ENCODE results near the gene TMEM191B.
"Not testable (repeated sequence)": the region's sequence is repeated elsewhere in the genome, so short reads cannot be mapped to it uniquely, and the experiment has no call there.

Gene TMEM191B

GRCh38 chr22:18534315-18534714 lies 6.7 kb downstream of the TMEM191B start:
- H3K9me3 ChIP-seq (ENCODE audit: insufficient read depth, low read depth, low read length); H3K4me3 ChIP-seq (ENCODE audit: low read length); H3K9ac ChIP-seq (ENCODE audit: low read depth, low read length); H3K36me3 ChIP-seq (ENCODE audit: insufficient read depth, low read length); H3K27me3 ChIP-seq (ENCODE audit: insufficient read depth, low read length); H3K27ac ChIP-seq (ENCODE audit: low read depth, low read length); H3K4me1 ChIP-seq (ENCODE audit: insufficient read depth, low read length): not testable (repeated sequence)
- WGBS = no CpG with 5 or more reads among the region's 12 CpGs

GRCh38 chr22:18539994-18540393 lies 12.4 kb downstream of the TMEM191B start:
- H3K4me3 ChIP-seq (ENCODE audit: low read length); H3K9me3 ChIP-seq (ENCODE audit: insufficient read depth, low read depth, low read length); H3K9ac ChIP-seq (ENCODE audit: low read depth, low read length); H3K27ac ChIP-seq (ENCODE audit: low read depth, low read length); H3K4me1 ChIP-seq (ENCODE audit: insufficient read depth, low read length); H3K36me3 ChIP-seq (ENCODE audit: insufficient read depth, low read length); H3K27me3 ChIP-seq (ENCODE audit: insufficient read depth, low read length): not testable (repeated sequence)
- 95% methylated on average over 5 of the region's 6 CpGs for WGBS

- H3K36me3 ChIP-seq (ENCODE audit: insufficient read depth, low read length); H3K27me3 ChIP-seq (ENCODE audit: insufficient read depth, low read length); H3K4me3 ChIP-seq (ENCODE audit: low read length); H3K27ac ChIP-seq (ENCODE audit: low read depth, low read length); H3K9ac ChIP-seq (ENCODE audit: low read depth, low read length); H3K4me1 ChIP-seq (ENCODE audit: insufficient read depth, low read length); H3K9me3 ChIP-seq (ENCODE audit: insufficient read depth, low read depth, low read length): not testable (repeated sequence)
- no CpG with 5 or more reads among the region's 11 CpGs for WGBS
These were observed 15.8 kb downstream of the TMEM191B start for GRCh38 chr22:18543400-18543799.

- not testable (repeated sequence) for H3K4me3 ChIP-seq (ENCODE audit: low read length); H3K9ac ChIP-seq (ENCODE audit: low read depth, low read length); H3K27ac ChIP-seq (ENCODE audit: low read depth, low read length); H3K4me1 ChIP-seq (ENCODE audit: insufficient read depth, low read length); H3K36me3 ChIP-seq (ENCODE audit: insufficient read depth, low read length); H3K27me3 ChIP-seq (ENCODE audit: insufficient read depth, low read length); H3K9me3 ChIP-seq (ENCODE audit: insufficient read depth, low read depth, low read length)
- no CpG with 5 or more reads among the region's 13 CpGs for WGBS
These were observed 17.0 kb downstream of the TMEM191B start for GRCh38 chr22:18544615-18545014.

- not testable (repeated sequence) for H3K4me3 ChIP-seq (ENCODE audit: low read length); H3K27ac ChIP-seq (ENCODE audit: low read depth, low read length); H3K9me3 ChIP-seq (ENCODE audit: insufficient read depth, low read depth, low read length); H3K36me3 ChIP-seq (ENCODE audit: insufficient read depth, low read length); H3K27me3 ChIP-seq (ENCODE audit: insufficient read depth, low read length); H3K4me1 ChIP-seq (ENCODE audit: insufficient read depth, low read length); H3K9ac ChIP-seq (ENCODE audit: low read depth, low read length)
- WGBS = 57% methylated on average over 2 of the region's 13 CpGs
These were observed 22.0 kb downstream of the TMEM191B start for GRCh38 chr22:18549458-18550179.

GRCh38 chr22:18551046-18551445 lies 23.4 kb downstream of the TMEM191B start:
- H3K27me3 ChIP-seq (ENCODE audit: insufficient read depth, low read length); H3K9ac ChIP-seq (ENCODE audit: low read depth, low read length); H3K4me1 ChIP-seq (ENCODE audit: insufficient read depth, low read length); H3K9me3 ChIP-seq (ENCODE audit: insufficient read depth, low read depth, low read length); H3K36me3 ChIP-seq (ENCODE audit: insufficient read depth, low read length); H3K4me3 ChIP-seq (ENCODE audit: low read length); H3K27ac ChIP-seq (ENCODE audit: low read depth, low read length): not testable (repeated sequence)
- WGBS = 100% methylated on average over 2 of the region's 7 CpGs

- H3K27ac ChIP-seq (ENCODE audit: low read depth, low read length); H3K4me3 ChIP-seq (ENCODE audit: low read length); H3K4me1 ChIP-seq (ENCODE audit: insufficient read depth, low read length); H3K9ac ChIP-seq (ENCODE audit: low read depth, low read length); H3K36me3 ChIP-seq (ENCODE audit: insufficient read depth, low read length); H3K9me3 ChIP-seq (ENCODE audit: insufficient read depth, low read depth, low read length); H3K27me3 ChIP-seq (ENCODE audit: insufficient read depth, low read length): not testable (repeated sequence)
- WGBS = no CpG with 5 or more reads among the region's 19 CpGs
These were observed 25.4 kb downstream of the TMEM191B start for GRCh38 chr22:18552839-18553597.

- H3K4me3 ChIP-seq (ENCODE audit: low read length); H3K27me3 ChIP-seq (ENCODE audit: insufficient read depth, low read length); H3K9me3 ChIP-seq (ENCODE audit: insufficient read depth, low read depth, low read length); H3K36me3 ChIP-seq (ENCODE audit: insufficient read depth, low read length); H3K9ac ChIP-seq (ENCODE audit: low read depth, low read length); H3K27ac ChIP-seq (ENCODE audit: low read depth, low read length); H3K4me1 ChIP-seq (ENCODE audit: insufficient read depth, low read length): not testable (repeated sequence)
- WGBS = no CpG with 5 or more reads among the region's 22 CpGs
These were observed 27.0 kb downstream of the TMEM191B start for GRCh38 chr22:18554280-18555256.

GRCh38 chr22:18558516-18558915 lies 30.9 kb downstream of the TMEM191B start:
- not testable (repeated sequence) for H3K4me3 ChIP-seq (ENCODE audit: low read length); H3K9me3 ChIP-seq (ENCODE audit: insufficient read depth, low read depth, low read length); H3K36me3 ChIP-seq (ENCODE audit: insufficient read depth, low read length); H3K4me1 ChIP-seq (ENCODE audit: insufficient read depth, low read length); H3K27ac ChIP-seq (ENCODE audit: low read depth, low read length); H3K9ac ChIP-seq (ENCODE audit: low read depth, low read length); H3K27me3 ChIP-seq (ENCODE audit: insufficient read depth, low read length)
- no CpG with 5 or more reads among the region's 4 CpGs for WGBS

- H3K9ac ChIP-seq (ENCODE audit: low read depth, low read length); H3K36me3 ChIP-seq (ENCODE audit: insufficient read depth, low read length); H3K27me3 ChIP-seq (ENCODE audit: insufficient read depth, low read length); H3K27ac ChIP-seq (ENCODE audit: low read depth, low read length); H3K9me3 ChIP-seq (ENCODE audit: insufficient read depth, low read depth, low read length); H3K4me3 ChIP-seq (ENCODE audit: low read length); H3K4me1 ChIP-seq (ENCODE audit: insufficient read depth, low read length): not testable (repeated sequence)
- WGBS = no CpG with 5 or more reads among the region's 6 CpGs
These were observed 31.3 kb downstream of the TMEM191B start for GRCh38 chr22:18558939-18559338.

Data from HUES64 (cell line).